CD4-positive, alpha-beta T cell treated with Interleukin-17A for 1 hour (primary cell): Measurements from ENCODE around the gene TMEM235.
"Not testable (repeated sequence)": the region's sequence is repeated elsewhere in the genome, so short reads cannot be mapped to it uniquely, and the experiment has no call there.

Experiments
- DNase-seq: peaks from one replicate; pipeline ENCODE4 v3.0.0-alpha.2; 2020

TMEM235 gene

DNA sequence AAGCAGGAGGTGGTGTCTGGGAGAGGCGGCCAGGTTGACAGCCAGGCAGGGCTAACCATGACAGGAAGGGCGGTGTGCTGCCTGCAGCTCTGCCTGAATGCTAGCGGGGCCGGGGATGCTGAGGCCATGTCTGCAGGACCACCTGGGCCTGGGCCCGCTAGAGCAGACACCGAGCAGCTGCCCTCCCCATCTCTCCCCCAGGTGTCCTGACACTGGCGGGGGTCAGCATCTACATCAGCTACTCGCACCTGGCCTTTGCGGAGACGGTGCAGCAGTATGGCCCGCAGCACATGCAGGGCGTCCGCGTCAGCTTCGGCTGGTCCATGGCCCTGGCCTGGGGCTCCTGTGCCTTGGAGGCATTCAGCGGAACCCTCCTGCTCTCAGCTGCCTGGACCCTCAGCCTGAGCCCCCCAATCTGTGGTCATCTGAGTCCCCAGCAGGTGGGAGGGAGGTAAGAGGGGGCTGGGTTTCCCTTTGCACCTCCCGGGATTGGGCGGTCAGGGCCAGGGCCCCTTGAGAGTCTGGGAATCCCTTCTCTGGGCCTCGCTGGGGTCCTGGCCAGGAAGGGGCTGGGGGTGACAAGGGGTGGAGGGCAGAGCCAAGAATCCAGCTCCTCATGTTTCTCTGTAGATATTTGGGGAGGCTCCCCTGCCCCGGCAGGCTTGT, 7.5 kb downstream of the TMEM235 start:
- no peak for DNase-seq

DNA sequence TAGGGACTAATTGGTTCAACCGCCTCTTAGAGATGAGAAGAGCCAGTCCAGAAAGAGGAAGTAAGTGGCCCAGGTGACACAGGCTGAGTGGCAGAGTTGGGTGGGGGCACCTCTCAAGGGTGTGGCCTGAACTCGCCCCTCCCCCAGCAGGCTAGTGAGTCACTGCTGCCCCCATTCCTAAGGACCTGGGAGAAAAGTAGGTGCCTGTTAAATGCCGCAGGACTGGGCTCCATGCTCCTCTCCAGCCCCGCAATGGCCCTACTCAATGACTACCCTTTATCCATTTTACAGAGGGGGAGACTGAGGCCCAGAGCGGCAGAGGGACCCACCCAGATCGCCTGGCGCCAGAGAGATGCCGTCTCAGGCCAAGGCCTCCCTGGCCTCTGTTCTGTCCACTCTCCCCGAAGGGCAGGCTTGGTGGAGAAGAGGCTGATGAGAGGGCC, 8.1 kb downstream of the TMEM235 start:
- DNase-seq: no peak

DNA sequence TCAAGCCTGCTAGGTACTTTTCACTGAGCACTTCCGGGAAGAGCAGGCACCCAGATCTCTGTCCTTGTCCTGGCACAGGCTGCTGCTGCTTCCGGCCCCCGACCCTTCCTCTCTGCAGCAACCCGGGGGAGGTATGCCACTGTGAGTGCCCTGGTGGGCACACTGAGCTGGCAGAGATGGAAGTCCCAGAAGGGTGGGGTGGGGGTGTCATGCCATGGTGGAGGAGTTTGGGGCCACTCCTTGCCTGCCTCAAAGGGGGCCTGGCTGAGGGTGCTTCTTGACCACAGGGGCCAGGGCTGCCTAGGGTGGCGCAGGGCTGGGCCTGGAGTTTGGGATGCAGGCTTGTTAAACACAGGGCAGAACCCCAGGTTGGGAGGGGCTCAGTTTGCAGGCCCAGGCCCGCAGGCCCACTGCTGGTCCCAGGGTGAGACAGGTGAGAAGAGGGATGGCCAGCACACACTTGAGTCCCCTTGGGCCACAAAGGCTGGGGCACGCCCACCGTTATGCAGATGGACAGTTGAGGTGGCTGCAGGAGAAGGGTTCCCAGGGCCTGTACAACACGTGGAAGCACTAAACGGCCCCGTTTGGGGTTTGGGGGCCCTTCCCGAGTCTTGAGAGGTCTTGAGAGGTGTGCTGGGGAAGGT, 8.7 kb downstream of the TMEM235 start:
- no peak for DNase-seq

DNA sequence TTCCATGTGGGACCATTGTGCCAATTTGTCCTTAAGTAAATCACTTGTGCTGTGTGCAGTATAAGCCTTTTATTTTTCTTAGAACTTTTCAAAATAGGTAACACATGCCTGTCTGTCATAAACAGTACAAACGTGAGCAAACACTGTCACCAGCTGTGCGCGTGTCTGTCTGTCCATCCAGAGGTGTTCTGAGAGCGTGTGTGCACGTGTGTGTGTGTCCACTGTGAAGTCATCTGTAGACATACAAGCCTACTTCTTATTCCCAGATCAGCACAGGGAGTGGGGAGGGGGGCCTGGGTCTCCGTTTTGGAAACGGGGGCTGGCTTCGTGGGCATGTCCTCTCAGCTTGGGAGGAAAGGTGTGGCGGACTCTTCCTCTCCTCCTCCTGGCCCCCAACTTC, 9.4 kb downstream of the TMEM235 start:
- DNase-seq: no peak

DNA sequence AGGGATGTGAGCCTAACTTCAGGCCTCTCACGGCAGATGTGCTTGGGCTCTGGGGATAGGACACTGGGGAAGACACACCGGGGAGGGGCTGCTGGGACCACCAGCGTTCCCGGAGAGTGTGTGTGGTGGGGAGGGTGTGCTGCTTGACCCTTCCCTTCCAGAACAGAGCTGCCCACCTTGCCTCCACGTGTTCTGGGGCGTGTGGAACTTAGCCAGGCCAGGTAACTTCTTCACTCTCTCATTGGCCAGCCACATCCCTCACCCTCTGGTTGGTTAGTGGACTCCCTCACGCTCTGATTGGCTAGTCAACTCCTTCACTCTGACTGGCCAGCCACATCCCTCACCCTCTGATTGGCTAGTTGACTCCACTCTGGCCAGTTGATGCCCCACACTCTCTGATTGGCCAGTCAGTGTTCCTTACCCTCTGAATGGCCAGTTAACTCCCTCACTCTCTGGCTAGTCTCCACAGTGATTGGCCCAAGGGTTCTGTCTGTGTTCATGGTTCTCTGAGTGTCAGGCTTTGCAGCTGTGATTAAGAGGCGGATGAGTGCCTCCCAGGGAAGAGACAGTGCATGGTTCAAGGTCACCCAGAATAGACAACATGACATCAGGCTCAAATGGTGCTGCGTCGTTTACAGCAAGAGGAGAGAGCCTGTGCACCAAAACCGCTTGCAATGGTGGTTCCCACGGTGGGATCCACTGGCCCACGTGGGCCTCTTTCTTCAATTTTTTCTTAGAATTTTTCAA, 10.0 kb downstream of the TMEM235 start:
- DNase-seq: no peak

DNA sequence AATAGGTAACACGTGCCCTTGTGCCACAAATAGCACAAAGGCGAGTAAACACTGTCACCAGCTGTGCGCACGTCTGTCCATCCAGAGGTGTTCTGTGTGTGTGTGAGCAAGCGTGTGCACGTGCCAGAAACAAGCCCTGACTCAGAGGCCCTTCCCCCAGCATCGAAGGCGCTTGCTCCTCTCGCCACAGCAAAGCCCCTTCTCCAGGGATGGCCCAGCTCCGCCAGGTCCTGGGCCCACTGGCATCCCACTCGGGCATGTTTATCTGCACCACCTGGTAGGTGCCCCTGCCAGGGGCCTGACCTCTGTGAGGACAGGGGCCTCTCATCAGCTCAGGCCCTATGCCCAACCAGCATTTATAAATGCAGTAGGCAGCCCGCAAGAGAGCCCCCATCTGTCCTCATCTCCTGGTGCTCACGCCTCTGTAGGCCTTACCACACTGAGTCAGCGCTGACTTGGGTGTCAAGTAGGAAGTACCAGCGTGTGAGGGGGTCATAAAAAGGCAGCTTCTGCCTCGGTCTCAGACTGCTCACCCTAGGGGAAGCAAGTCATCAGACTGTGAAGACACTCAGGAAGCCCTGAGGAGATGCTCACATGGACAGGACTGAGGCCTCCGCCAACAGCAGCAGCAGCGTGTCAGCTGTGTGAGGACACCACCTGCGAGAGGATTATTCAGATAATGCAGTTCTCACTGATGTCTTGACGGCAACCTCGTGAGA, 10.8 kb downstream of the TMEM235 start:
- DNase-seq: no peak

DNA sequence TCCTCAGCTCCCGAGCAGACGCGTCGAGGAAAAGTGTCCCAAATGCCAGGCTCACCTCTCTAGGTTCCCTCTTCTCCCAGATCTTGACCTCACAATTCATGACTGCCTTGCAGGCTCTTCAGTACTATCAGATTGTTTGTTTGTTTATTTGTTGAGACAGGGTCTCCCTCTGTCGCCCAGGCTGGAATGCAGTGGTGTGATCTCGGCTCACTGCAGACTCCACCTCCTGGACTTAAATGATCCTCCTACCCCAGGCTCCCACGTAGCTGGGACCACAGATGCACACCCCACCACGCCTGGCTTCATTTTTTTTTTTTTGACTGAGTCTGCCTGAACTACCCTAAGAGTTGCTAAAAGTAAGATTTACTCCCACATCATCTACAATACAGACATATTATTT, 15.9 kb downstream of the TMEM235 start:
- no peak for DNase-seq

DNA sequence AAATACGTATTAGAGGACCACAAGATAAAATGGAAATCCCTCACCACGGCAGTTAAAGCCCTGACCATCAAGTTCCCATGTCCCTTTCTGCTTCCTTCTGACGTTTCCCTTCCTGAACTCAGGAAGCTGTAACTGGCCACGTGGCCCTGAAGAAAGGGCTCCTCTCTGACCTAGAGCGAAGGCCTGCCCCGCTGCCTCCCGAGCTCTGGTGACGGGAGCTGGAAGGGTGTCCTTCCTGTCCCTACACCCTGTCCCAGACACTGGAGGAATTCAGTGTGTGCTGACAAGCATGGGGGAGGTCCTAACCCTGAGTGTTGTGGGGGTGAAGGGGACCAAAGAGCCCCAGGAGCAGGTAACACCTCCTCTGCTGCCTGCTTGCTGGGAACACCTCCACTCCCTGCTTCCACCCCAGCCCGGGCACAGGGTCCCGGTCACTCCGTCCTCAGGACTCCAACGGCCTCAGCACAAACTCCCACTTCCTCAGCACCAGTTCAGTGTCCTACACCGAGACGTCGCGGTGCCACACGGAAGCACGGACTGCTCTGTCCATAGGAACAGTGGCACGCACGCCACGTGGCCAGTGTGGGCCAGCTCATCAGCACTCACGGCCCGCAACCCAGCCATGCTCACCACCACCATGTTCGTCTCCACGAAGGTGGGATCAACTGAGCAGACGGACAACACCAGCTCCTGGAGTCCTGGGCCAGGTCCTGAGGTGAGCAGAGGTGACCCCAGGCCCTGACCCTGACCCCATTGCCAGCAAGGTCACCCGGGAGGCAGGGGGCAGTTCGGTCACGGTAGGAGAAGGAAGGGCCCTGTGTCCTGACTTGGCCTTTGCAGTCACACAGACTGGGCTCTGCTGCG, 16.9 kb downstream of the TMEM235 start:
- no peak for DNase-seq

DNA sequence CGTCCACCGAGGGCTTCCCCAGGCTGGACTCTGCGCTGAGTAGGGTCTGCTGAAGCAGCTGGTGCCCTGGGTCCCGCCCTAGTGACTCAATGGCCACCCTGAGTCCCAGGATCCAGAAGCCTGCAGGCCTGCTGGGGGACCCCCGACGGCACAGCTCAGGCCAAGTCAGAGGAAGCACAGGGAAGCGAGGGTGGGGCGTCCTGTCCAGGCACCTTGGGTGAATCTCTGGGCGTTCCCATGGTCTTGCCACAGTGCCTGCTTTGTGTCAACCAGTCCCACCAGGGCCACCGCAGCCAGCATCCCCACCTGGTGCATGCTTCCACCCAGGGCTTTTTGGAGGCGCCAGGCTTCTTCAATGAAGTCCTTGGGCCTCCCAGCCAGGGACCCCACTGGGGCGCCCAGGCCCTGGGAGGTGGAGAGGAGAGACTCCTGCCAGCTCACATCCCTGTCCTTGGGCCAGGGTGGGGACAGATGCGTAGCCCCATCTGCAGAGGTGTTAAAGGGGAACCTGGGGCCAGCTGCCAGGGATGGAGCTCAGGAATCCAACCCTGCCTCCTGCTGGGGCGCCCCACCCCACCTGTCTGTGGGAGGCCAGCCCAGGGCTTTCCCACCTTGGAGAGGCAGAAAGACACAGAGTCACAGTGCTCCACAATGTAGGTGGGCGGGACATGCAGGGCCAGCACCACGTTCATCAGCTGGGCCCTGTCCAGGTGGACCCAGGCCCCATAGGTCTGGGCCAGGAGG, 17.8 kb downstream of the TMEM235 start:
- DNase-seq: no peak

DNA sequence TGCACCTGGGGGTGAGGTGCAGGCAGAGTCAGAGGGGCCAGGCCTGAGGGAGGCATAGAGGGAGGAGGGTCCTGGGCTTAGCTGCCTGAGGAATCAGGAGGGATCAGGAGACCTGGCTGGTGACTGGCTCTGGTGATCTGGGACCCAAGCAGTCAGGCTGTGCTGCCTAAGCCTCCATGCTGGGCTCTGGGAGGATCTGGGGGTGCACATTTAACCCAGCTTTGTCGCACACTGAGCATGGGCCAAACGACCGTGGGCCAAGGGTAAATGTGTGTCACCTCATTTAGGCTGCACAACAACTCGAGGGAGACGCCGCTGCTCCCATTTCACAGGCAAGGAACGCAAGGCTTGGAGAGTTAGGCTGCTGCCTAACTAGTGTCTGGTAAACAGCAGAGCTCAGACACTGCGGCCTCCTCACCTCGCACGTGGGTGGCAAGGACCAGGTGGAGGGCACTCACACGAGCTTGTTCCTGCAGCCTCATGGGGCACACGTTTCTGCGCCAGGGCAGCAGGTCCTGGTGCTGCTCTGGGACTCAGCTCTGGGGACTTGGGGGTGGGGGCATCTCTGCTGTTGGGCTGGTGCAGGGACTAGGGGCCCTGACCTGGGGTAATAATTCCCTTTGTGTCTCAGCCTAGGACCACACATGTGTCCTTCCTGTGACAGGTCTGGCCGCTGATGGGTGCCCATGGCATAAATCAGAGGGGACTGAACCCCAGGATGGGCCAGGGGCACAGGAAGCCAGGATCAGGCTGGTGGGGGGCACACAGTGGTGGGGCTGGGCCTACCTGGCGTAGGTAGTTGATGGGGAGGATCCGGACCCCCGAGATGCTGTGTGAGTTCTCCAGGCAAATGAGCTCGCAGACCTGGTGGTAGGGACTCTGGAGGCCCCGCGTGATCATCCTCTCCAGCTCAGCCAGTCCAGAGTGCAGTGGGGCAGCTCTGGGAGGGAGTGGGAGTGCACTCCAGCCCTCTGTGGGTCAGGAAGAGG, 18.7 kb downstream of the TMEM235 start:
- DNase-seq: no peak

DNA sequence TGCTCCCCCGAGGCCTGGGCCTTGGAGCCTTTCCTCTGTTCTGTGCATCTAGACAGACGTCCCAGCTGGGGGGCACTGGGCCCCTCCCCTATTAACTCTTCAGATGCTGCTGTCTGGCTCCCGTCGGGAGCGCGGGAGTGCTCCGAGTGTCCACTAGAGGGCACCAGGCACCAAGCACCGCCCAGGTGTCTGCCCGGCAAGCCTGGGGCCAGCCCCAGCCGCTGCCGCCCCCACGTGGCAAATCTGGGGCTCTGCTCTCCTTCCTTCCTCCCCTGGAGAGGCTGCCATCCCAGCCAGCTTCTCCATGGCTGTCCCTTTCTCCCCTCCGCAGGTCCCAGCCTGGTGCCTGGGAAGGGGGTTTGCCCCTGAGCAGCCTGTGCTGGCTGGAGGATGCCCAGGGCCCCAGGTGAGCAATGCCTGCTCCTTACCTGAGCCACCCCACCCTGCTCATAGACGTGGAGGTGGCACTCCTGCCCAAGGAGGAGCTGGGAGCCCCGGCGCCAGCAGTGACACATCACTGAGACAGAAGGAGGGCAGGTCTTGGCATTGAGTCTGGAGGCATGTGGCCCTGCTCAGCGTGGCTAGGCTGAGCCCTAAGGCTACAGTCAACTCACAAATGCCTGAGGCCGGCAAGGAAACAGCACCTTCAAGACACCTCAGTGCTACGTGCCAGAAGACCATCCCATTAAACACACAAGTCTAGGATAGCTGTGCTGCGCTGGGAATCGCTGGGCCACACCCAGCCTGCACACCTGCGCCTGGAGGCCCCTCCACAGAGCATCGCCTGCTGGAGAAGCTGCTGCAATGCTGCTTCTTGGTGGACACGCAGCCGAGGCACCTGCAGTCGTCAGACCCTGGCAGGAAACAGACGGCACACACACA, 19.7 kb downstream of the TMEM235 start:
- peak; percentile 85 for DNase-seq

DNA sequence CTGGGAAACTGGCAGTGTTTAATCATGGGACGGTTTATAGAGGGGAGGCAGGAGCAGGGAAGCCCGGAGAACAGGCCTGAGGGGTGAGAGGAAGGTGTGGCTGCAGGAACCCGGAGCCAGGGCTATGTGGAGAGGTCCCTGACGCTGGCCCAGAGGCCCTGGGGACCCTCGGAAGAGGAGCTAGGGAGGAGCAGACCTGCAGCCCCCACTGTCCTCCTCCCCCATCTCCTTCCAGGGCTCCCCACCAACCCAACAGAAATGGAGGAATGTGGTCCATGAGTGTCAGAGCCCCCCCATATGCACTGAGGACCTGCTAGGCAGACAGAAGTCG, 20.3 kb downstream of the TMEM235 start:
- DNase-seq: no peak

DNA sequence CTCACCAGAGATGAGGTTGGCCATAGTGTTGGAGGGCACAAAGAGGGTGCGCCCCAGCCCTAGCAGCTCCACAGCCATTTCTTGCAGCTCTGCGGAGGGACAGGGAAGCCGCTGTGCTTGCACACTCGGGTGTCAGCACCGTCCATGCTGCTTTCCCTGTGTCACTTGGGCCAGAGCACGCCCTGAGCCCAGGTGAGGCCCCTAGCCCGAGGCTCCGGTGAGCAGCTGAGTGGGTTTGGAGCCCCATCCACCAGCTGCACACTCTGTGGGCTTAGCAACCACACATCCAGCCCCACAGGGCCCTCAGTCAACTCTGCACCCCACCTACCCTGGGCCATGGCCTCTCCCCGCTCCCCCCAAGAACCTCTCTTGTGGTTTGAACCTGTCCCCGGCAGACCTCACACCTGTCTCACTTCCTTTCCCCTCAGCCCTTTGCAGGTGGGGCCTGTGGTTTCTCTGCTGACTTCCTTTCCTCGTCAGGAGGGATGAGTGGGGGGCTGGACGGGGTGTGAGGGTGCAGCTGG, 20.7 kb downstream of the TMEM235 start:
- peak; percentile 89 for DNase-seq

DNA sequence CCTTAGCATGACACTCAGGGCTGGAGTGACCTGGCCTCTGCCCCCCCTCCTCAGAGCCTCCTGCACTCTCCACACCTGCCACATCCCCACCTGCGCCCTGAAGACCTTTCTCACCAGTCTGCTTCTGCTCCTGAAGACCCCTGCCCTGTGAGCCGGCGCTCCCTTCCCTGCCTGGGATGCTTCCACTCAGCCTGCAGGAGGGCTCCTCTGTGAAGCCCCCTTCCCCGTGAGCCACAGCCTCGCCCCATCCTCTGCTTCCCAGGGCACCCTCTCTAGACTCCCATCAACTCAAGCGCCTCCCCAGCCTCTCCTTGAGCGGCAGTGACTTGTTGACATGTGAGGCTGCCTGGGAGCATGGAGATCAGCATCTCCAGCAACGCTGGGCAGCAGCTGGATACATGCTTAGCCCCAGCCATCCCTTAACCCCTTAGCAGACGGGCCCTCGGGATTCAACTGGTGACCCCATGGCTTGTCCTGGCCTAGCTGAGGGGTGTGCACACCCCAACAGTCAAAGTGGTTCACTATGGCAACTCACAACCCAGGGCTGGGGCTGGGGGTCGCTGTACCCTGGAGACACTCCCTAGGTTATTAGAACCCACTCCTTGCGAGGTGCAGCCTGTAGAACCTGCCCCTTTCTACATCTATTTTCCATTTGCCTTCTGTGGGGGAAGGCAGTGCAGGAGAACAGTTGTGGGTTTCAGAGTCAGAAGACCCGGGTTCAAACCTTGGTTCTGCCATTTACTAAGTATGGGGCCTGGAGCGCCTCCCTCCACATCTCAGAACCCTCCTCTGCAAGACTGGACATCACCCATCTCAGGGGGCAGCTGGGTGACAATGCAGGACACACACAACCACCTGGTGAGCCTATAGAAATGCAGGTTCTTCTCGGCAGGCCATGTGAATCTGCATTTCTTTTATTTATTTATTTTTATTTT, 21.5 kb downstream of the TMEM235 start:
- DNase-seq: no peak

DNA sequence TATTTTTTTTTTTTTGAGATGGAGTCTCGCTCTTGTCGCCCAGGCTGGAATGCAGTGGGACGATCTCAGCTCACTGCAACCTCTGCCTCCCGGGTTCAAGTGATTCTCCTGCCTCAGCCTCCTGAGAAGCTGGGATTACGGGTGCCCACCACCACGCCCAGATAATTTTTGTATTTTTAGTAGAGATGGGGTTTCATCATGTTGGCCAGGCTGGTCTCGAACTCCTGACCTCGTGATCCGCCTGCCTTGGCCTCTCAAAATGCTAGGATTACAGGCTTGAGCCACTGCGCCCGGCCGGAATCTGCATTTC, 22.2 kb downstream of the TMEM235 start:
- not testable (repeated sequence) for DNase-seq

DNA sequence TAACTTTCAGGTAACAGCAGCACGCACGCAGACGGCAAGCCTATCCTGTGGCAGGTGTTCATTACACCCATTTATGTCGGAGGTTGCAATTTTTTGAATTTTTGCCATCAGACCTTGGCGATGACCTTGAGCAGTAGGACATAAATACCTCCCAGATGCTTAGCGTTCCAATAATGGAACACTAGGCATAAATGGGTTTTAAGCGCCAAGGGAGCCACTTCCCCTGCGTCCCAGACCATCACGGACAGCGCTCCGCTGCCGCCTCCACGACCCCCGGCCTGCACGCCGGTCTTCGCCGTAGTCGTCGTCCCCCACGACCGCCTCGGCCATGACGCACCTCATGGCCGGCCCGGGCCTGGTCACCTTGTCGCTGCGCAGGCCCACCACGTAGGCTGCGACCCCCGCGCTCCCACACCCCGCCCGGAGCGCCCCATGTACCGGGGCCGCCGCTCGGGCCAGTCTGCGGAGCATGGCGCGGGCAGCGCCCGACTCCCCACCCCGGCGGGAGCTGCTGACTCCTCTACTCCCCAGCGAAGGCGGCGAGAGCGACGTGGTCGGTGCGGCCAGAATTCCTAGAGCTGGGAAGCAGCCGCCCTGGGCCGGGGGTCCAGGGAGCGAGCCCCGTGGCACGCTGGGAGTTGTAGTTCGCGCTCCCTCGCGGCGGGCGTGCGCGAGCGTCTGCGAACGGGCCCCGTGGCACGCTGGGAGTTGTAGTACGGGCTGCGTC, 22.7 kb downstream of the TMEM235 start:
- DNase-seq: peak; percentile 82

DNA sequence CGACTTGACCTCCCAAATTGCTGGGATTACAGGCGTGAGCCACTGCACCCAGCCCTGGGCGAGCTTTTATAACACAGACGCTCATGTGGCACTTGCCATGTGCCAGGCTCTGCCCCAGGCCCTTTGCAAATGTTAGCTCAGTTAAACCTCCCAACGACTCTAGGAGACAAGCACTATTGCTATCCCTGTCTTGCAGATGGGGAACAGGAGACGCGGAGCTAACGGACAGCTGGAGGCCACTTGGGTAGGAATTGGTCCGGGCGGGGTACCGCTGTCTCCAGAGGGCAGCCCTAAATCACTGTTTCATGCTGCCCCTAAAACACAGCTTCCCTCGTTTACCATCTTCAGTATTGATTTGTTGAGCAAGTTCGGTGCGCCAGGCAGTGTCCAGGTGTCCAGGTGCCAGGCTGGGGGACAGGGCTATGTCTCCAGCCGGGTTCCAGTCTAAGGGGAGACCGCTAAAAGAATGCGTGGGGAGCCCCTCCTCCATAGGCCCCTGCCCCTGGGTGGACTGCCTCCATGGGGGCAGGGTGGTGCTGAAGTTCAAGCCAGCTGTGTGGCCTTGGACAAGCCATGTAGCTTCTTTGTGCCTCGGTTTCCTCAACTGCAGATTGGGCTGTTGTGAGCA, 23.7 kb downstream of the TMEM235 start:
- no peak for DNase-seq
